Activated naive CD8-positive, alpha-beta T cell treated with anti-CD3 and anti-CD28 coated beads, Interleukin-2, amount 50 U/mL, for 24 hours (primary cell): Measurements from ENCODE around the gene ASMT.

Experiments used
- ATAC-seq: fragments of 150-1000 bp; cut with Tn5 transposase; one replicate; pipeline ENCODE4 v1.10.0; 2021
- DNase-seq: peaks from one replicate; pipeline ENCODE4 v3.0.0; 2021
- H3K27ac Mint-ChIP-seq: one replicate; pipeline ENCODE4 v1.8.0; 2021; ENCODE audit warnings: mild to moderate bottlenecking, mixed read lengths
- H3K27me3 Mint-ChIP-seq: one replicate; pipeline ENCODE4 v1.8.0; 2021; ENCODE audit warnings: mixed read lengths
- H3K36me3 Mint-ChIP-seq: one replicate; pipeline ENCODE4 v1.8.0; 2021; ENCODE audit warnings: low read depth, mixed read lengths
- H3K4me1 Mint-ChIP-seq: one replicate; pipeline ENCODE4 v1.8.0; 2021; ENCODE audit warnings: mixed read lengths
- H3K4me3 Mint-ChIP-seq: one replicate; pipeline ENCODE4 v1.8.0; 2021; ENCODE audit warnings: mild to moderate bottlenecking, moderate library complexity, mixed read lengths
- H3K9me3 Mint-ChIP-seq: one replicate; pipeline ENCODE4 v1.8.0; 2021; ENCODE audit warnings: mixed read lengths

ASMT gene

DNA sequence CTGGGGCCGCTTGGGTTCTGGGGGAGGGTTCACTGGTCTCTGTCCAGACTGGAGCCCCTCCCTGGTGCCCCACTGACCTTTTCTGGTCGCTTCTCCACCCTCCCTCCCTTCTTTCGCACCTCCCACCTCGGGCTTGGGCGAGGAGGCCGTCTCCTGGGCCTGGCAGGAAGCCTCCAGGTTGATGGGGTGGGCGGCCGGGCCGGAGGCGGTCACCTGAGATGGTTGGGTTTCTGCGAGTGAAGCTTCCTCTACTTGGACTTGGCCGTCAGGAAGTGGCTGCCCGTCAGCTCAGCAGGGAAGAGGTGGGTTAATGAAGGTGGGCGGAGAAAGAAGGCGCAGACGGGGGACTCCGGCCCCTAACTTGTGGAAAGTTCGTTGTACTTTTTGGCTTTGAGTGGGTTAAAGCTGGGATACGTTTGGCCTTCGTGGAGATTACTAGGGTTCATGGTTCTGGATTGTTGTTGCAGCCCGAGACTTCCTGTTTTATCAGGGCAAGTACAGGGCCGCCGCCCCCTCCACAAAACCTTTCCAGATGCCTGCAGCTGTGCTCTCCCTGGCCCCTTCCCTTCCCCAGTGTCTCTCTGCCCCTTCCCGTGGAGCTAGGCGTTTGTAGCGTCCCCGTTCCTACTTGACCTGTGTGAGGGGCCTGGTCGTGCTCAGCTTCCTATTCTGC is 22.3 kb upstream of the ASMT start:
- Mint-ChIP-seq H3K4me1 (peaks cover 27% of the 10 kb centered on the region), H3K36me3 (peaks cover 35% of the 10 kb centered on the region), H3K9me3 (no peaks in the 10 kb centered on the region), H3K27me3 (no peaks in the 10 kb centered on the region), H3K4me3 (peak overlapping the region; percentile 93), H3K27ac (peak overlapping the region; percentile 87)
- ATAC-seq (peak; percentile 39), DNase-seq (peak; percentile 47)

DNA sequence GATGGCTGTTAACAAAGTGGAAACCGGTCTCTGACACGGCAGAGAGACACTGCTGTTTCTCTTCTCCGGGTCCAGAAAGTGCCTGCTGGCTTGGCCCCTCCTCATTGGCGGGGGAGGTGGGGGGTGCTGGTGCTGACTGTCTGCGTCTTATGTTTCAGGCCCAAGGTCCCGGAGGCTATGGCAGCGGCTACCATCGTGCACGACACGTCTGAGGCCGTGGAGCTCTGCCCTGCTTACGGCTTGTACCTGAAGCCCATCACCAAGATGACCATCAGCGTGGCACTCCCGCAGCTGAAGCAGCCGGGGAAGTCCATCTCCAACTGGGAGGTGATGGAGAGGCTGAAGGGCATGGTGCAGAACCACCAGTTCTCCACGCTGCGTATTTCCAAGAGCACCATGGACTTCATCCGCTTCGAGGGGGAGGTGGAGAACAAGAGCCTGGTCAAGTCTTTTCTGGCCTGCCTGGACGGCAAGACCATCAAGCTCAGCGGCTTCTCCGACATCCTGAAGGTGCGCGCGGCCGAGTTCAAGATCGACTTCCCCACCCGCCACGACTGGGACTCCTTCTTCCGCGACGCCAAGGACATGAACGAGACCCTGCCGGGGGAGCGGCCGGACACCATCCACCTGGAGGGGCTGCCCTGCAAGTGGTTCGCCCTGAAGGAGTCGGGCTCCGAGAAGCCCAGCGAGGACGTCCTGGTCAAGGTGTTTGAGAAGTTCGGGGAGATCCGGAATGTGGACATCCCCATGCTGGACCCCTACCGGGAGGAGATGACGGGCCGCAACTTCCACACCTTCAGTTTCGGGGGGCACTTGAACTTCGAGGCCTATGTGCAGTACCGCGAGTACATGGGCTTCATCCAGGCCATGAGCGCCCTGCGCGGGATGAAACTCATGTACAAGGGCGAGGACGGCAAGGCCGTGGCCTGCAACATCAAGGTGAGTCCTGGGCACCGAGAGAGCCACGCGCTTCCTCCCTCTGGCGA is 21.3 kb upstream of the ASMT start:
- Mint-ChIP-seq H3K4me1 (peaks cover 27% of the 10 kb centered on the region), H3K27ac (peak overlapping the region; percentile 87), H3K36me3 (peaks cover 39% of the 10 kb centered on the region), H3K4me3 (peak overlapping the region; percentile 93), H3K9me3 (no peaks in the 10 kb centered on the region), H3K27me3 (no peaks in the 10 kb centered on the region)
- no peak for DNase-seq
- no peak for ATAC-seq

DNA sequence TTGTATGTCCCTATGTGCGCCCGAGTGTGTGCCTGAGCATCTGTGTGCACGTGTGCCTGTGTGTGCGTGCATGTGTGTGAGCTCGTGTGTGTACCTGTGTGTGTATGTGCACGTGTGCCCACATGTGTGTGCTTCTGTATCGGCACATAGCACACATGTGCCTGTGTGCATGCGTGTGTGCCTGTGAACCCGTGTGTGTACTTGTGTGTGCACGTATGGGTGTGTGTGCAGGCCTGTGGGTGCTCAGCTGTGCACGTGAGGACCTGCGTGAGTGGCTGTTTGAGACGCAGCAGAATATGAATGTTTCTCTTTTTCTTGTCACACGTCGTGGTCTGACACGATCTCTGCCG is 19.2 kb upstream of the ASMT start:
- DNase-seq = no peak
- Mint-ChIP-seq H3K9me3 (no peaks in the 10 kb centered on the region), H3K4me3 (no peak overlapping the region), H3K27ac (no peak overlapping the region), H3K4me1 (peaks cover 24% of the 10 kb centered on the region), H3K27me3 (no peaks in the 10 kb centered on the region), H3K36me3 (peaks cover 50% of the 10 kb centered on the region)
- no peak for ATAC-seq

GRCh38 chrX:1596676-1597344 is 18.0 kb upstream of the ASMT start:
- Mint-ChIP-seq H3K27ac (no peak overlapping the region), H3K27me3 (no peaks in the 10 kb centered on the region), H3K36me3 (peaks cover 56% of the 10 kb centered on the region), H3K9me3 (no peaks in the 10 kb centered on the region), H3K4me3 (no peak overlapping the region), H3K4me1 (peaks cover 22% of the 10 kb centered on the region)
- no peak for DNase-seq
- no peak for ATAC-seq

GRCh38 chrX:1597345-1598020 is 17.4 kb upstream of the ASMT start:
- ATAC-seq (no peak), DNase-seq (no peak)
- H3K27me3 Mint-ChIP-seq = no peaks in the 10 kb centered on the region
- H3K4me1 Mint-ChIP-seq = peaks cover 21% of the 10 kb centered on the region
- H3K27ac Mint-ChIP-seq = no peak overlapping the region
- peaks cover 63% of the 10 kb centered on the region for H3K36me3 Mint-ChIP-seq
- H3K4me3 Mint-ChIP-seq = no peak overlapping the region
- no peaks in the 10 kb centered on the region for H3K9me3 Mint-ChIP-seq

- Mint-ChIP-seq H3K27ac (no peak overlapping the region), H3K4me3 (no peak overlapping the region), H3K9me3 (no peaks in the 10 kb centered on the region), H3K4me1 (peaks cover 16% of the 10 kb centered on the region), H3K27me3 (no peaks in the 10 kb centered on the region), H3K36me3 (peaks cover 62% of the 10 kb centered on the region)
- ATAC-seq (no peak), DNase-seq (no peak)
These were observed 16.6 kb upstream of the ASMT start for GRCh38 chrX:1598021-1598875.

- ATAC-seq (no peak), DNase-seq (no peak)
- Mint-ChIP-seq H3K27me3 (no peaks in the 10 kb centered on the region), H3K4me1 (peaks cover 13% of the 10 kb centered on the region), H3K9me3 (no peaks in the 10 kb centered on the region), H3K27ac (no peak overlapping the region), H3K36me3 (peaks cover 59% of the 10 kb centered on the region), H3K4me3 (no peak overlapping the region)
These were observed 15.7 kb upstream of the ASMT start for GRCh38 chrX:1598876-1599790.

DNA sequence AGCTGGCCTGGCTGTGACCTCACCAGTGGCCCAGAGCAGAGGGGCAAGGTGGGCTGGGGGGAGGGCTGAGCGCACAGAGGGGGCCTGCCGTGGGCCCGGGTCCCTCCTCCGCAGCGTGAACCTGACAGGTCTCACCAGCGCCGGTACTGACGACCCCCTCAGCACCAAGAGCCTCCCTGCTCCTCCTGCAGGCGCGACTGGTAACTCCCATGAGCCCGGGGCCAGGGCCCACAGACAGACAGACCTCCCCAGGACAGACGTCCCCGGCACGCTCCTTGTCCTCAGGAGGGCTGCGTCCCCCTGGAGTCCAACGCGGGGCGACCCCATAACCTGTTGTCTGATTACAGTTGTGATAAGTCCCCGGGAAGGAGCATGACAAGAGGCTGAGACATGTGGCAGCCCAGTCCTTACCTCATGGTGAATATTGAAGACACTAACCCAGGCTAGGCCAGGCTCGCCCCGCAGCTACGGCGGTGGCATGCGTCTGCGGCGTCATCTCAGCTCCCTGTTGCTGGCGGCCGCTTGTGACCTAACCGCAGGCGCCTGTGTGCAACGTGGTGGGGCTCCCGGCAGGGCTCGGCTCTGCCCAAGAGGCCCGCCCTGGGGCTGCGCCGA is 15.0 kb upstream of the ASMT start:
- DNase-seq (no peak), ATAC-seq (no peak)
- Mint-ChIP-seq H3K9me3 (no peaks in the 10 kb centered on the region), H3K27me3 (no peaks in the 10 kb centered on the region), H3K4me3 (no peak overlapping the region), H3K4me1 (peaks cover 12% of the 10 kb centered on the region), H3K36me3 (peaks cover 57% of the 10 kb centered on the region), H3K27ac (no peak overlapping the region)

DNA sequence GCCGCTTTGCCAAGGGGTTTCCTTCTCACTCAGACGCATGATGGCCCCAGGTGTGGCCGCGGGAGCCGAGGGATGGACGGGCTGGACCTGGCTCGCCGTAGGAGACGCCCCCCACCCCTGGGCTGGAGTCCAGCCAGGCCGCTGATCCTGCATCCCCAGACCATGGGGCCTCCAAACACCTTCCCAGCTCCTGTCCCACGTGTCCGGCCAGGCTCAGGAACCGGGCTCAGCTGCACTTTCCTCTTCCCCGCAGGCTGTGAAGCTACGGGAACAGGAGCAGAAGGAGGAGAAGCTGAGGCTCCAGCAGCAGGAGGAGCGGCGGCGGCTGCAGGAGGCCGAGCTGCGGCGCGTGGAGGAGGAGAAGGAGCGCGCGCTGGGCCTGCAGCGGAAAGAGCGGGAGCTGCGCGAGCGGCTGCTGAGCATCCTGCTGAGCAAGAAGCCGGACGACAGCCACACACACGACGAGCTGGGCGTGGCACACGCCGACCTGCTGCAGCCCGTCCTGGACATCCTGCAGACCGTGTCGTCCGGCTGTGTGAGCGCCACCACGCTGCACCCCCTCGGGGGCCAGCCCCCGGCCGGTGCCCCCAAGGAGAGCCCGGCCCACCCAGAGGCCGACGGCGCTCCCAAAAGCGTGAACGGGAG is 14.3 kb upstream of the ASMT start:
- peaks cover 53% of the 10 kb centered on the region for H3K36me3 Mint-ChIP-seq
- H3K4me1 Mint-ChIP-seq = peaks cover 6% of the 10 kb centered on the region
- H3K4me3 Mint-ChIP-seq = no peak overlapping the region

GRCh38 chrX:1601051-1601767 is 13.7 kb upstream of the ASMT start:
- Mint-ChIP-seq H3K27ac (peak overlapping the region; percentile 67), H3K4me3 (no peak overlapping the region), H3K36me3 (peaks cover 48% of the 10 kb centered on the region), H3K4me1 (peaks cover 2% of the 10 kb centered on the region), H3K9me3 (no peaks in the 10 kb centered on the region), H3K27me3 (no peaks in the 10 kb centered on the region)
- no peak for DNase-seq
- no peak for ATAC-seq

More for the DNA sequence above, 14.3 kb upstream of the ASMT start:
- Mint-ChIP-seq H3K27ac (no peak overlapping the region), H3K27me3 (no peaks in the 10 kb centered on the region), H3K9me3 (no peaks in the 10 kb centered on the region)
- DNase-seq (no peak), ATAC-seq (no peak)

DNA sequence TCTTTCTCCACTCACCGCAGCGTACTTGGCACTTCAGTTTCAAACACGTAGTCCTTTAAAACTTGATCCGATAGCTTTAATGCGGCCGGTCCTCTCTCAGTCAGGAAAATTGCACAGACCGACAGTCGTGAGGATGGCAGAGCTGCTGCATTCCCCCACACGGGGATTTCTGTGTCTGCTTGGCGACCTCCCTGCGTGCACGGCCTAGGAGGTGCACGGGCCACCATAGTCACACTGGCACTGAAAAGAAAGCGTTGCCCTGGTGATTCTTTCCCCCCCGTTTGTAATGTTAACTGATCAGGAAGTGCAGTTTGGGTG is 13.1 kb upstream of the ASMT start:
- no peak for DNase-seq
- Mint-ChIP-seq H3K9me3 (no peaks in the 10 kb centered on the region), H3K27me3 (no peaks in the 10 kb centered on the region), H3K36me3 (peaks cover 48% of the 10 kb centered on the region), H3K4me3 (no peak overlapping the region), H3K27ac (peak overlapping the region; percentile 67), H3K4me1 (peaks cover 2% of the 10 kb centered on the region)
- ATAC-seq = no peak

GRCh38 chrX:1602299-1602698 is 12.6 kb upstream of the ASMT start:
- Mint-ChIP-seq H3K4me3 (no peak overlapping the region), H3K36me3 (peaks cover 44% of the 10 kb centered on the region), H3K4me1 (no peaks in the 10 kb centered on the region), H3K9me3 (no peaks in the 10 kb centered on the region), H3K27ac (no peak overlapping the region), H3K27me3 (no peaks in the 10 kb centered on the region)
- no peak for ATAC-seq
- no peak for DNase-seq
